Measurements from ENCODE around the gene MN1. TPM values are rescaled to one million over a fixed set of nuclear protein-coding genes. Genes with fewer than 3 reads are reported as not detected.
A peak's percentile ranks its signal among the peaks of the same experiment; 100 is the strongest.

MN1 gene
- total RNA-seq, 1 experiment from 2014 or later = 8.2 TPM

DNA sequence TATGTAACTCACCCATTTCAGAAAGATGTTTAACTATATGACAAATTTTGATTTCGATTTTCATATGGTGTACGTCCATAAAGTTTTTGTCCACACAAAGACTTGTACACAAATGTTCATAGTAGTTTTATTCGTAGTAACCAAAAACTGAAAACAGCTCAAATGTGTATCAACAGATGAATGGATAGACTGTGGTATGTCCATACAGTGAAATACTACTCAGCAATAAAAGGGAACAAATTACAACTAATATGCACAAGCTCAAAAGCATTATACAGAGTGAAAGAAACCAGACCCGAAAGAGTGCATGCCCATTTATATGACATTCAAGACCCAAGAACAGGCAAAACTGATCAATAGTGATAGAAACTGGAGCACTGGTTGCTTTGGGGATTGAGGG, 64.0 kb downstream of the MN1 start:
- no peaks in the 10 kb centered on the region for H3K79me2 ChIP-seq (ENCODE audit: low read depth)
- ChIA-PET POLR2A (ENCODE audit: unreplicated experiment) (no interaction called here), CTCF (no interaction called here)
- H2AFZ ChIP-seq = no peak overlapping the region
- H4K20me1 ChIP-seq (ENCODE audit: insufficient read depth) = no peaks in the 10 kb centered on the region
- TF ChIP-seq EZH2 (IDR thresholded peaks at IDR 0.05; ENCODE audit: low read depth) = no peak
- TF ChIP-seq, protein P1, sequence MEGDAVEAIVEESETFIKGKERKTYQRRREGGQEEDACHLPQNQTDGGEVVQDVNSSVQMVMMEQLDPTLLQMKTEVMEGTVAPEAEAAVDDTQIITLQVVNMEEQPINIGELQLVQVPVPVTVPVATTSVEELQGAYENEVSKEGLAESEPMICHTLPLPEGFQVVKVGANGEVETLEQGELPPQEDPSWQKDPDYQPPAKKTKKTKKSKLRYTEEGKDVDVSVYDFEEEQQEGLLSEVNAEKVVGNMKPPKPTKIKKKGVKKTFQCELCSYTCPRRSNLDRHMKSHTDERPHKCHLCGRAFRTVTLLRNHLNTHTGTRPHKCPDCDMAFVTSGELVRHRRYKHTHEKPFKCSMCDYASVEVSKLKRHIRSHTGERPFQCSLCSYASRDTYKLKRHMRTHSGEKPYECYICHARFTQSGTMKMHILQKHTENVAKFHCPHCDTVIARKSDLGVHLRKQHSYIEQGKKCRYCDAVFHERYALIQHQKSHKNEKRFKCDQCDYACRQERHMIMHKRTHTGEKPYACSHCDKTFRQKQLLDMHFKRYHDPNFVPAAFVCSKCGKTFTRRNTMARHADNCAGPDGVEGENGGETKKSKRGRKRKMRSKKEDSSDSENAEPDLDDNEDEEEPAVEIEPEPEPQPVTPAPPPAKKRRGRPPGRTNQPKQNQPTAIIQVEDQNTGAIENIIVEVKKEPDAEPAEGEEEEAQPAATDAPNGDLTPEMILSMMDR (conservative IDR thresholded peaks at IDR 0.05) = no peak
- H3K36me3 ChIP-seq (ENCODE audit: low read depth) = no peaks in the 10 kb centered on the region
- no peaks in the 10 kb centered on the region for H3K4me1 ChIP-seq (replicated peaks; ENCODE audit: insufficient read depth)
- no peaks in the 10 kb centered on the region for H3K9me2 ChIP-seq (ENCODE audit: insufficient read depth)
- no peak overlapping the region for H3K4me2 ChIP-seq
- intact Hi-C loops (cut with micrococcal nuclease; ENCODE audit: unreplicated experiment) = no loop called here
- no TSS peak for BruUV-seq (replicated peaks)
- peaks cover 5% of the 10 kb centered on the region; the same call in 1 of the 2 replicates for H3K9me3 ChIP-seq (ENCODE audit: insufficient read depth, low read depth)
- H3K4me3 ChIP-seq = no peak overlapping the region
- no peaks in the 10 kb centered on the region for H3K27me3 ChIP-seq (ENCODE audit: insufficient read depth, low read depth)
- DNase-seq = no peak
- no peak overlapping the region for H3K27ac ChIP-seq
- no peaks in the 10 kb centered on the region for H3F3A ChIP-seq (ENCODE audit: insufficient read depth, low read depth)

DNA sequence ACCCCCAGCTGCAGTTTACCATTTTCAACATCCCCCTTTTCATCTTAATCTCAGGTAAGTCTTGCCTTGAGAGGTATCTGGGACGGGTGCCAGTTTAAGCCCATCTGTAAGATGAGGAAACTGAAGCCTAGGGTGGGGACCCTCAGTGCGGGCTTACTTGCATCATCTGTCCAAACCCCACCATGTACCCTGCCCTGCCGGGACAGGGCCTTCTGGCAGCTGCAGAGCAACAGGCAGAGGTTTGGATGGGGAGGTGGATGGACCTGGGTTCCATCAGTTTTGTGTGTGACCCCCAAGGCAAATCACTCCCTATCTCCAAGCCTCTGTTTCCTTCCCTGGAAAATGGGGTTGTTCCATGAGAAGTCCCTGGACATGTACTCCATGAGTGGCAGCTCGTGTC, 67.5 kb downstream of the MN1 start:
- no peak overlapping the region for H3K4me2 ChIP-seq
- CTCF ChIA-PET = interaction anchor here (0.6 kb wide), 1 partner anchor 18 kb away, joined by 6 read pairs; no protein-coding TSS in a partner anchor
- no peaks in the 10 kb centered on the region for H3K36me3 ChIP-seq (ENCODE audit: low read depth)
- no peaks in the 10 kb centered on the region for H3K27me3 ChIP-seq (ENCODE audit: insufficient read depth, low read depth)
- 0 out of 2 replicates have a peak, but pooled peaks cover 4% of the 10 kb centered on the region for H3K4me1 ChIP-seq (replicated peaks; ENCODE audit: insufficient read depth)
- no peaks in the 10 kb centered on the region for H3K79me2 ChIP-seq (ENCODE audit: low read depth)
- H3K4me3 ChIP-seq = no peak overlapping the region
- no peaks in the 10 kb centered on the region for H4K20me1 ChIP-seq (ENCODE audit: insufficient read depth)
- POLR2A ChIA-PET (ENCODE audit: unreplicated experiment) = no interaction called here
- intact Hi-C loops (cut with micrococcal nuclease; ENCODE audit: unreplicated experiment) = no loop called here
- TF ChIP-seq EZH2 (IDR thresholded peaks at IDR 0.05; ENCODE audit: low read depth) = no peak
- TF ChIP-seq, protein P1 (conservative IDR thresholded peaks at IDR 0.05) = no peak
- peaks cover 7% of the 10 kb centered on the region; the same call in 1 of the 2 replicates for H3F3A ChIP-seq (ENCODE audit: insufficient read depth, low read depth)
- peaks cover 5% of the 10 kb centered on the region; the same call in 1 of the 2 replicates for H3K9me3 ChIP-seq (ENCODE audit: insufficient read depth, low read depth)
- H2AFZ ChIP-seq = no peak overlapping the region
- DNase-seq = peak in 1 of 2 experiments; percentile 0
- H3K9me2 ChIP-seq (ENCODE audit: insufficient read depth) = no peaks in the 10 kb centered on the region
- H3K27ac ChIP-seq = no peak overlapping the region
- no TSS peak for BruUV-seq (replicated peaks)

DNA sequence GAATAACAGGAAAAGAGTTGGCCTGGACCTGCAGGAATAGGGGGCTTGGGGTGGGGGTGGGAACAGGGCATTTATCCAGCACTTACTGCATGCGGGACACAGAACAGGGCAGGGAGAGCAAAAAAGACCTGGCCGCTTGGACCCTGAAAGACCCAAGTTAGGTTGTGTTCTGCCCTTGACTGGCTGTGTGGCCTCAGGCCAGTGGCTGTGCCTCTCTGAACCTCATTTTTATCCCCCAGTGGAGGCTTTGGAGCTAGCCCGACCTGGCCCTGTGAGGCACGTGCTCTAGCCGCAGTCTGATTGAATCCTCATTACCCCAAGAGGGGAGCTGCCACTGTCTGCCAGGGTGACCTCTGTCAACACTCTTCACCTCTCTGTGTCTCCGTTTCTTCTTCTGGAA, 68.7 kb downstream of the MN1 start:
- Histone ChIP-seq H3K9me2 (ENCODE audit: insufficient read depth) (no peaks in the 10 kb centered on the region), H3K4me3 (no peak overlapping the region), H2AFZ (no peak overlapping the region), H3K27me3 (ENCODE audit: insufficient read depth, low read depth) (no peaks in the 10 kb centered on the region), H3K4me1 (replicated peaks; ENCODE audit: insufficient read depth) (peaks cover 9% of the 10 kb centered on the region), H4K20me1 (ENCODE audit: insufficient read depth) (no peaks in the 10 kb centered on the region), H3K9me3 (ENCODE audit: insufficient read depth, low read depth) (peaks cover 5% of the 10 kb centered on the region; the same call in 1 of the 2 replicates), H3K4me2 (no peak overlapping the region), H3K27ac (no peak overlapping the region), H3F3A (ENCODE audit: insufficient read depth, low read depth) (peaks cover 10% of the 10 kb centered on the region; the same call in 1 of the 2 replicates), H3K36me3 (ENCODE audit: low read depth) (no peaks in the 10 kb centered on the region), H3K79me2 (ENCODE audit: low read depth) (no peaks in the 10 kb centered on the region)
- TF ChIP-seq, protein P1 (conservative IDR thresholded peaks at IDR 0.05) = no peak
- no peak for TF ChIP-seq EZH2 (IDR thresholded peaks at IDR 0.05; ENCODE audit: low read depth)
- no peak for DNase-seq
- no TSS peak for BruUV-seq (replicated peaks)
- CTCF ChIA-PET = no interaction called here
- intact Hi-C loops (cut with micrococcal nuclease; ENCODE audit: unreplicated experiment) = no loop called here
- POLR2A ChIA-PET (ENCODE audit: unreplicated experiment) = no interaction called here

All from PC-9 (cell line).